GM19467 (cell line): ENCODE data around the gene NARF.
"Not testable (repeated sequence)": the region's sequence is repeated elsewhere in the genome, so short reads cannot be mapped to it uniquely, and the experiment has no call there.

Experiments
- ATAC-seq: cut with Tn5 transposase; IDR thresholded peaks from one replicate; pipeline ENCODE4 v1.9.1; 2021; ENCODE audit warnings: mild to moderate bottlenecking, moderate library complexity; ENCODE audit not compliant: unreplicated experiment

NARF gene

DNA sequence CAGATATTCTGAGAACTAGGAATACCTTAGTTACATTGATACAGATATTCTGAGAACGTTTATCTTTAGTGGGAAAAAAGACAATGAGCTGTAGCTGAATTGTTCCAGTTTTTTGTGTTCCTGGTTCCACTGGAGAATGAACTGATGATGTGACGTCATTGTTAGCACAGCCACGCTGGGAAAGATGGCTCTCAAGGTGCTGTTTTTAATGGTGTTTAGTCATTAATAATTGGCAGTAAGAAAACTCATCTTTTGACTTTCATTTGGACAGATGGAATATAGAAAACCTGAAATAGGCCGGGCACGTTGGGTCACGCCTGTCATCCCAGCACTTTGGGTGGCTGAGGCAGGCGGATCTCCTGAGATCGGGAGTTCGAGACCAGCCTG, 71.4 kb downstream of the NARF start:
- no peak for ATAC-seq

DNA sequence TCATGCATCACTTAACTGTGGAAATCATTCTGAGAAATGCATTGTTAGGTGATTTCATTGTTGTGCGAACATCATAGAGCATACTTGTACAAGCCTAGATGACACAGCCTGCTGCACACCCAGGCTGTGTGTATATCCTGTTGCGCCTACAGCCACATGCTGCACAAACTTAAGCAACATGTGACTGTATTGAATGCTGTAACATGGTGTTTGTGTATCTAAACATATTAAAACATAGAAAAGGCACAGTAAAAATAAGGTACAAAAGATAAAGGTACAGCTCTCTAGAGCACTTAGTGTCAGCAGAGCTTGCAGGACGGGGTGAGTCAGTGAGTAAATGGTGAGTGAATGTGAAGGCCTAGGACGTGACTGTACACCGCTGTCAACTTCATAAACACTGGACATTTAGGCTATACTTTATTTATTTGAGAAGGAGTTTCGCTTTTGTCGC, 72.9 kb downstream of the NARF start:
- no peak for ATAC-seq

DNA sequence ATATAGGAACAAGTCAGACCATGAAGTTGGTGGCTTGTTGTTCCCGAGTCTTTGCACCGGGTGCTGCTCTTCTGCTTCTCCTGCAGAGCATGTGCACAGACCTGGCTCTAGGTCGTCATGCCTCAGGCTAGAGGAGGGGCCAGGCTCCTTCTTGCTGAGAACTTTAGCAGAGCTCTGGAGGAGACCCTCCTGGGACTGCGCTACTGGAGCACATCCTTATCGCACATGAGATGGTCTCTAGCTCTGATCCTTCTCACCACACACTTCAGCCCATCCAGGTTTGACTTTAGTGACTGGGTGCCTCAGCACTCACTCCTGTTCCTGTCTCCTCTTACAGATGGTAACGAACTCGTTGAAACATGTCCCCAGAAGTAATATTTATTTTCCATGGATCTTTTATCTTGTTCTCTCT, 75.9 kb downstream of the NARF start:
- ATAC-seq, result no peak

DNA sequence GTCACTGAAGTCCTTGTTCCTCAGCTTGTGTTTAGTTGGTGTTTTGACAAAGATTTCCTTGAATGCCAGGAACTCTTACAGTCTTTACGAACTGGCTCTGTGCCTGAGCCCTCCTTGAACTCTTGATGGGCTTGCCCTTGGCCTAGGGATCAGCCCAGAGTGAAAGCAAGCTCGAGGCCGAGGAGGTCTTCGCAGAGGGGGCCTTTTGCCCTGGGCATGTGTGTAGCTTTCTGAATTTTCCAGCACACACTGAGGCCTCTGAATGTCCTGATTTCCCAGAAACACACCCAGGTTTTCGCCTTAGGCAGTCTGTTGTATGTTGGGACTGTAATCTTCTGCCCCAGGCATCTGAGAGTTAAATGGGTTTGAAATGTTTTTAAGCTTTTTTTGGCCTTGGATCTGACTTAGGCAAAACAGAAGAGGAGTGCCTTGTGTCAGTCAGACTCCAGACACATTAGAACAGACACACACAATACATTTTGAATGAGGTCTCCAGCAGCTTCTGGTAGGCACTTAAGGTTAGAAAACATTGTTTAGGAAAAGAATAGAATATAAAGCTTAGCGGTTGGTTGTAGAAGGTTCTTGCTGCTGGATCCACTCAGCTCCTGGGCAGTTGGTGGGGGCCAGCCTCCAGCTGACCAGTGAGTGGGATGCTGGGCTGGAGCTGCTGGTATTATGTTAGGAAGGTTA, 78.1 kb downstream of the NARF start:
- no peak for ATAC-seq

DNA sequence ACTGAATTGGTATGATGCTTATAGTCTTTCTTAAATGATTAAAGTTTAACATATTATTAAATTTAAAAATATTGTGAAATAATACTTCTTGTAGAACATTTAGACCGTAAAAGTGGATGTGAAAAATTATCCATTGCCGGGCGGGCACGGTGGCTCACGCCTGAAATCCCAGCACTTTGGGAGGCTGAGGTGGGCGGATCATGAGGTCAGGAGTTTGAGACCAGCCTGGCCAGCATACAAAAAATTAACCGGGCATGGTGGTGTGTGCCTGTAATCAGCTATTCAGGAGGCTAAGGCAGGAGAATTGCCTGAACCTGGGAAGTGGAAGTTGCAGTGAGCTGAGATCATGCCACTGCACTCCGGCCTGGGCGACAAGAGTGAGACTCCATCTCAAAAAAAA, 78.7 kb downstream of the NARF start:
- not testable (repeated sequence) for ATAC-seq

DNA sequence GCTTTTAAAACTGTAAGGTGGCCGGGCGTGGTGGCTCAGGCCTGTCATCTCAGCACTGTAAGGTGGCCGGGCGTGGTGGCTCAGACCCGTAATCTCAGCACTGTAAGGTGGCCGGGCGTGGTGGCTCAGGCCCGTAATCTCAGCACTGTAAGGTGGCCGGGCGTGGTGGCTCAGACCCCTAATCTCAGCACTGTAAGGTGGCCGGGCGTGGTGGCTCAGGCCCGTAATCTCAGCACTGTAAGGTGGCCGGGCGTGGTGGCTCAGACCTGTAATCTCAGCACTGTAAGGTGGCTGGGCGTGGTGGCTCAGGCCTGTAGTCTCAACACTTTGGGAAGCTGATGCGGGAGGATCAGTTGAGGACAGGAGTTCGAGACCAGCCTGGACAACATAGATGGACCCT, 80.5 kb downstream of the NARF start:
- not testable (repeated sequence) for ATAC-seq
